Measurements from ENCODE around the gene F2RL3.

F2RL3 gene

DNA sequence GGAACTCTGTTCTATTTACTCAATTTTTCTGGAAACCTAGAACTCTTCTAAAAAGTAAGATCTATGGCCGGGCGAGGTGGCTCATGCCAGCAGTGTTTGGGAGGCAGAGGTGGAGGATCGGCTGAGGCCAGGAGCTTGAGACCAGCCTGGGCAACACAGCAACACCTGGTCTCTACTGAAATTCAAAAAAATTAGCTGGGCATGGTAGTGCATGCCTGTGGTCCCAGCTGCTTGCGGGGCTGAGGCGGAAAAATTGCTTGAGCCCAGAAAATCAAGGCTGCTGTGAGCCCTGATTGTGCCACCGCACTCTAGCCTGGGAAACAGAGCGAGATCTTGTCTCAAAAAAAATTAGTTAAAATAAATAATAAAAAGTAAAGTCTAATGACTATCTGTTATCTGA, 28.6 kb downstream of the F2RL3 start:
- H3K27ac ChIP-seq: no peak overlapping the region
- no peaks in the 10 kb centered on the region for H3K79me2 ChIP-seq (ENCODE audit: insufficient read depth, low read depth)
- H3K4me3 ChIP-seq (IDR thresholded peaks at IDR 0.05; ENCODE audit: insufficient read depth, low read depth, low read length): no peak overlapping the region
- TF ChIP-seq, protein P1, sequence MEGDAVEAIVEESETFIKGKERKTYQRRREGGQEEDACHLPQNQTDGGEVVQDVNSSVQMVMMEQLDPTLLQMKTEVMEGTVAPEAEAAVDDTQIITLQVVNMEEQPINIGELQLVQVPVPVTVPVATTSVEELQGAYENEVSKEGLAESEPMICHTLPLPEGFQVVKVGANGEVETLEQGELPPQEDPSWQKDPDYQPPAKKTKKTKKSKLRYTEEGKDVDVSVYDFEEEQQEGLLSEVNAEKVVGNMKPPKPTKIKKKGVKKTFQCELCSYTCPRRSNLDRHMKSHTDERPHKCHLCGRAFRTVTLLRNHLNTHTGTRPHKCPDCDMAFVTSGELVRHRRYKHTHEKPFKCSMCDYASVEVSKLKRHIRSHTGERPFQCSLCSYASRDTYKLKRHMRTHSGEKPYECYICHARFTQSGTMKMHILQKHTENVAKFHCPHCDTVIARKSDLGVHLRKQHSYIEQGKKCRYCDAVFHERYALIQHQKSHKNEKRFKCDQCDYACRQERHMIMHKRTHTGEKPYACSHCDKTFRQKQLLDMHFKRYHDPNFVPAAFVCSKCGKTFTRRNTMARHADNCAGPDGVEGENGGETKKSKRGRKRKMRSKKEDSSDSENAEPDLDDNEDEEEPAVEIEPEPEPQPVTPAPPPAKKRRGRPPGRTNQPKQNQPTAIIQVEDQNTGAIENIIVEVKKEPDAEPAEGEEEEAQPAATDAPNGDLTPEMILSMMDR (conservative IDR thresholded peaks at IDR 0.05; ENCODE audit: low read depth, low read length): no peak
- peaks cover 45% of the 10 kb centered on the region for H3K27me3 ChIP-seq (ENCODE audit: insufficient read depth, low read depth)
- H2AFZ ChIP-seq (ENCODE audit: low read depth): no peak overlapping the region
- no peak overlapping the region for H3K4me2 ChIP-seq
- H3K9ac ChIP-seq: no peak overlapping the region
- H3K4me1 ChIP-seq (ENCODE audit: low read depth, poor library complexity, severe bottlenecking): peaks cover 1% of the 10 kb centered on the region
- no peaks in the 10 kb centered on the region for H4K20me1 ChIP-seq (ENCODE audit: insufficient read depth)
- H3K36me3 ChIP-seq (ENCODE audit: insufficient read depth): no peaks in the 10 kb centered on the region

- Histone ChIP-seq H3K4me1 (ENCODE audit: low read depth, poor library complexity, severe bottlenecking) (peaks cover 4% of the 10 kb centered on the region), H3K4me3 (IDR thresholded peaks at IDR 0.05; ENCODE audit: insufficient read depth, low read depth, low read length) (no peak overlapping the region)
- TF ChIP-seq, protein P1 (conservative IDR thresholded peaks at IDR 0.05; ENCODE audit: low read depth, low read length): no peak
These were observed 30.7 kb downstream of the F2RL3 start for GRCh38 chr19:16919496-16919895.

GRCh38 chr19:16920816-16921529, 32.2 kb downstream of the F2RL3 start:
- no peaks in the 10 kb centered on the region for H3K36me3 ChIP-seq (ENCODE audit: insufficient read depth)
- H3K79me2 ChIP-seq (ENCODE audit: insufficient read depth, low read depth): no peaks in the 10 kb centered on the region
- H4K20me1 ChIP-seq (ENCODE audit: insufficient read depth): no peaks in the 10 kb centered on the region
- H3K4me1 ChIP-seq (ENCODE audit: low read depth, poor library complexity, severe bottlenecking): peaks cover 4% of the 10 kb centered on the region
- TF ChIP-seq, protein P1 (conservative IDR thresholded peaks at IDR 0.05; ENCODE audit: low read depth, low read length): no peak
- H2AFZ ChIP-seq (ENCODE audit: low read depth): no peak overlapping the region
- H3K4me3 ChIP-seq (IDR thresholded peaks at IDR 0.05; ENCODE audit: insufficient read depth, low read depth, low read length): no peak overlapping the region
- H3K27ac ChIP-seq: no peak overlapping the region
- H3K9ac ChIP-seq: no peak overlapping the region
- no peak overlapping the region for H3K4me2 ChIP-seq
- H3K27me3 ChIP-seq (ENCODE audit: insufficient read depth, low read depth): peaks cover 35% of the 10 kb centered on the region

More at GRCh38 chr19:16919496-16919895, 30.7 kb downstream of the F2RL3 start:
- Histone ChIP-seq H3K36me3 (ENCODE audit: insufficient read depth) (no peaks in the 10 kb centered on the region), H3K27ac (no peak overlapping the region), H3K4me2 (no peak overlapping the region), H4K20me1 (ENCODE audit: insufficient read depth) (no peaks in the 10 kb centered on the region), H3K9ac (no peak overlapping the region), H3K79me2 (ENCODE audit: insufficient read depth, low read depth) (no peaks in the 10 kb centered on the region), H2AFZ (ENCODE audit: low read depth) (no peak overlapping the region), H3K27me3 (ENCODE audit: insufficient read depth, low read depth) (peaks cover 47% of the 10 kb centered on the region)

DNA sequence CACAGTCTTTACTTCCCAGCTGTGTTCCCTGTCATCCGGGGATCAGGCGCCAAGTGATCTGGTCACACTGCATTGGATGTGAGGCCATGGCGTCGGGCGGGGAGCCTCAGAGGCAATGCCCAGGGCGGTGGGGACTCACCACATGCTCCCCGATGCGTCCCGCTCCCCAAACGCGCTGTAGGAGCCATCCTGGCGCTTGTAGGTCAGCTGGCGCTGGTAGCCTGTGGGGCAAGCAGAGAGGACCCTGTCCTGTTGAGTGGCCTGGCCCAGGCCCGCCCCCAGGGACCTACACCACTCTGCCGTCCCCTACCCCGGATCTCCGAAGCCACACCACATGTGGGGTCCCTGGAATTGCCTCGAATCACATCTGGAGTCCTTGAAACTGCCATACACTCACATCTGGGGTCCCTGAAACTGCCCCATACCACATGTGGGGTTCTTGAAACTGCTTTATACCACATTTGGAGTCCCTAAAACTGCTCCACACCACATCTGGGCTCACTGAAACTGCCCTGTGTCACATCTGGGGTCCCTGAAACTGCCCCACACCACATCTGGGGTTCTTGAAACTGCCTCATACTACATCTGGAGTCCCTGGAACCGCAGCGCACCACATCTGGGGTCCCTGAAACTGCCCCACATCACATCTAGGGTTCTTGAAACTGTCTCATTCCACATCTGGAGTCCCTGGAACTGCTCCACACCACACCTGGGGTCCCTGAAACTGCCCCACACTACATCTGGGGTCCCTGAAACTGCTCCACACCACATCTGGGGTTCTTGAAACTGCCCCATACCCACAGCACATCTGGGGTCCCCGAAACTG, 33.2 kb downstream of the F2RL3 start:
- Histone ChIP-seq H3K79me2 (ENCODE audit: insufficient read depth, low read depth) (no peaks in the 10 kb centered on the region), H3K4me2 (no peak overlapping the region), H4K20me1 (ENCODE audit: insufficient read depth) (no peaks in the 10 kb centered on the region), H3K9ac (no peak overlapping the region), H3K27me3 (ENCODE audit: insufficient read depth, low read depth) (peaks cover 28% of the 10 kb centered on the region), H3K4me3 (IDR thresholded peaks at IDR 0.05; ENCODE audit: insufficient read depth, low read depth, low read length) (no peak overlapping the region), H3K27ac (no peak overlapping the region), H3K36me3 (ENCODE audit: insufficient read depth) (no peaks in the 10 kb centered on the region), H2AFZ (ENCODE audit: low read depth) (no peak overlapping the region), H3K4me1 (ENCODE audit: low read depth, poor library complexity, severe bottlenecking) (peaks cover 4% of the 10 kb centered on the region)
- TF ChIP-seq, protein P1 (conservative IDR thresholded peaks at IDR 0.05; ENCODE audit: low read depth, low read length): no peak
